HG03558 (cell line): ENCODE data around the gene TPM2.
"Not testable (repeated sequence)": the region's sequence is repeated elsewhere in the genome, so short reads cannot be mapped to it uniquely, and the experiment has no call there.

Experiments
- ATAC-seq: cut with Tn5 transposase; IDR thresholded peaks from one replicate; pipeline ENCODE4 v1.9.1; 2021; ENCODE audit warnings: moderate number of reproducible peaks; ENCODE audit not compliant: unreplicated experiment; ENCODE audit errors: extremely low read depth

Gene TPM2

GRCh38 chr9:35658137-35658967 lies 31.4 kb downstream of the TPM2 start, which contains the start of gene CCDC107:
Gene CCDC107, plus strand, starts transcription at chr9:35658292. Its CDS starts 88 bp downstream, at chr9:35658380.
- peak; percentile 29 for ATAC-seq

- peak; percentile 75 for ATAC-seq
Measured at GRCh38 chr9:35657546-35658136, 32.1 kb downstream of the TPM2 start, which contains the start of gene RMRP. Gene RMRP, minus strand, starts transcription at chr9:35658019.

- no peak for ATAC-seq
Measured at GRCh38 chr9:35656831-35657545, 32.7 kb downstream of the TPM2 start.

- no peak for ATAC-seq
Measured at GRCh38 chr9:35656348-35656747, 33.4 kb downstream of the TPM2 start.

- ATAC-seq: no peak
Measured at GRCh38 chr9:35653611-35654010, 36.1 kb downstream of the TPM2 start.

GRCh38 chr9:35652829-35653209 lies 36.9 kb downstream of the TPM2 start:
- ATAC-seq: no peak

- no peak for ATAC-seq
Measured at GRCh38 chr9:35651956-35652828, 37.5 kb downstream of the TPM2 start.

- ATAC-seq: no peak
Measured at GRCh38 chr9:35650341-35651158, 39.2 kb downstream of the TPM2 start, which contains the start of gene SIT1. Gene SIT1, minus strand, starts transcription at chr9:35650931. Its CDS starts 78 bp downstream, at chr9:35650853.

- no peak for ATAC-seq
Measured at GRCh38 chr9:35649431-35650340, 40.0 kb downstream of the TPM2 start.

- peak; percentile 56 for ATAC-seq
Measured at GRCh38 chr9:35646533-35647265, 43.0 kb downstream of the TPM2 start.

- ATAC-seq: no peak
Measured at GRCh38 chr9:35646153-35646532, 43.6 kb downstream of the TPM2 start.

- ATAC-seq: not testable (repeated sequence)
Measured at GRCh38 chr9:35645736-35646135, 44.0 kb downstream of the TPM2 start.

GRCh38 chr9:35643046-35643445 lies 46.7 kb downstream of the TPM2 start:
- ATAC-seq: no peak

GRCh38 chr9:35641478-35641877 lies 48.2 kb downstream of the TPM2 start:
- ATAC-seq: not testable (repeated sequence)

GRCh38 chr9:35640431-35640830 lies 49.3 kb downstream of the TPM2 start:
- not testable (repeated sequence) for ATAC-seq

GRCh38 chr9:35639631-35640030 lies 50.1 kb downstream of the TPM2 start:
- no peak for ATAC-seq

- ATAC-seq: not testable (repeated sequence)
Measured at GRCh38 chr9:35639225-35639624, 50.5 kb downstream of the TPM2 start.
